Measurements from ENCODE around the gene MOV10L1.

MOV10L1 gene

GRCh38 chr22:50089682-50090411, at the start of gene MOV10L1:
MOV10L1 (plus strand) TSS chr22:50090006; CDS start chr22:50090089, 83 bp downstream.
- DNase-seq, result no peak

- DNase-seq, result peak; percentile 8
Observed at GRCh38 chr22:50040717-50041116, 49.1 kb upstream of the MOV10L1 start.

- no peak for DNase-seq
Observed at GRCh38 chr22:50041361-50042065, 48.3 kb upstream of the MOV10L1 start.

GRCh38 chr22:50044485-50045118, 45.2 kb upstream of the MOV10L1 start:
- no peak for DNase-seq

- no peak for DNase-seq
Observed at GRCh38 chr22:50045211-50046018, 44.4 kb upstream of the MOV10L1 start.

- no peak for DNase-seq
Observed at GRCh38 chr22:50046019-50046415, 43.8 kb upstream of the MOV10L1 start.

- DNase-seq, result no peak
Observed at GRCh38 chr22:50046481-50047245, 43.1 kb upstream of the MOV10L1 start.

- no peak for DNase-seq
Observed at GRCh38 chr22:50047346-50047745, 42.5 kb upstream of the MOV10L1 start.

- no peak for DNase-seq
Observed at GRCh38 chr22:50048061-50048765, 41.6 kb upstream of the MOV10L1 start.

- no peak for DNase-seq
Observed at GRCh38 chr22:50048836-50049235, 41.0 kb upstream of the MOV10L1 start.

- DNase-seq, result no peak
Observed at GRCh38 chr22:50049299-50050195, 40.3 kb upstream of the MOV10L1 start.

- no peak for DNase-seq
Observed at GRCh38 chr22:50051930-50052329, 37.9 kb upstream of the MOV10L1 start.

GRCh38 chr22:50053861-50054260, 35.9 kb upstream of the MOV10L1 start:
- DNase-seq, result no peak

- no peak for DNase-seq
Observed at GRCh38 chr22:50056214-50056972, 33.4 kb upstream of the MOV10L1 start.

GRCh38 chr22:50057278-50058060, 32.3 kb upstream of the MOV10L1 start:
- DNase-seq, result no peak

- DNase-seq, result no peak
Observed at GRCh38 chr22:50058061-50058905, 31.5 kb upstream of the MOV10L1 start, which contains the start of gene TTLL8. TTLL8 (minus strand) TSS chr22:50058298.

Data from NCI-H2029 (cell line).